ENCODE measurements around the gene STK32C. TPM values are rescaled to one million over a fixed set of nuclear protein-coding genes. Genes with fewer than 3 reads are reported as not detected.

The STK32C gene
- total RNA-seq, 6 experiments from 2014 or later, result 1.6 to 3.5 (median 2.1) TPM

DNA sequence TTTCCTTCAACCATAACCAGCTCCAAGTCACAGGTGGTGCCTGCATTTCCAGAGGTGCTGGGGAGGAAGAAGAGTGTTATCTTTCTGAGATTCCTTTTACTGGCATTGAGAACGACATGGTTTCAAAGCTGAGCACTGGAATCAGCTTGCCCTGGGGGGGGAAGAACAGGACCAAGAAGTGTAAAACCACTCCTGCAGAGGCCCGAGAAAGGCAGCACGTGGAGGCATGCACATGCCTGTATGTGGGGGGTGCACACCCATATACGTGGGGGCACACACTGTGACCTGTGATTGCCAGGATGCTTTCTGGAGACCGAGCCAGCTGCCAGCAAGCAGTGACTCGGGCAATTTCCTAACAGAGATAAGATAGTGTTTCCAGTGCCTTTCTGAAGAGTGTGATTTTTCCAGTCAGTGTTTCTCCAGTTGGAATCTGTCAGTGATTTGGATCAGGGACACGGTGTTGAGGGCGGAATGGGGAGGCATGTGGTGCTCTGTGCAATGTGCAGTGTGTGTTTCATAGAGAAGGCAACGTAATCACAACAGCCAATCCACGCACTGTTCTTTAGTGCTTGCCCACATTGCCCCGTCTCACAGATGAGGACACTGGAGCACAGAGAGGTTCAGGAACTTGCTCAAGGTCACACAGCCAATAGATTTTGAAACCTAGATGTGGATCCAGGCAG, 28.5 kb upstream of the STK32C start:
- Histone ChIP-seq H3K9me3 (no peaks in the 10 kb centered on the region), H3K27me3 (no peaks in the 10 kb centered on the region), H3K4me3 (peak overlapping the region in 2 of 3 donors; percentile 37 to 39), H3K27ac (peak overlapping the region in 2 of 3 donors; percentile 67 to 68), H3K36me3 (no peaks in the 10 kb centered on the region), H3K4me1 (no peaks in the 10 kb centered on the region)
- intact Hi-C loops (cut with DNase I), result loop anchor here in 1 of 2 donors (10.0 kb wide), 1 partner anchor 59 kb away; the partner anchor contains the start of gene PWWP2B
- ATAC-seq (no peak), DNase-seq (no peak)
- WGBS (ENCODE audit: insufficient coverage, low coverage, low lambda C conversion rate, missing lambda C conversion rate), result 62% methylated on average over 9 of the region's 11 CpGs
- TF ChIP-seq, protein P1, sequence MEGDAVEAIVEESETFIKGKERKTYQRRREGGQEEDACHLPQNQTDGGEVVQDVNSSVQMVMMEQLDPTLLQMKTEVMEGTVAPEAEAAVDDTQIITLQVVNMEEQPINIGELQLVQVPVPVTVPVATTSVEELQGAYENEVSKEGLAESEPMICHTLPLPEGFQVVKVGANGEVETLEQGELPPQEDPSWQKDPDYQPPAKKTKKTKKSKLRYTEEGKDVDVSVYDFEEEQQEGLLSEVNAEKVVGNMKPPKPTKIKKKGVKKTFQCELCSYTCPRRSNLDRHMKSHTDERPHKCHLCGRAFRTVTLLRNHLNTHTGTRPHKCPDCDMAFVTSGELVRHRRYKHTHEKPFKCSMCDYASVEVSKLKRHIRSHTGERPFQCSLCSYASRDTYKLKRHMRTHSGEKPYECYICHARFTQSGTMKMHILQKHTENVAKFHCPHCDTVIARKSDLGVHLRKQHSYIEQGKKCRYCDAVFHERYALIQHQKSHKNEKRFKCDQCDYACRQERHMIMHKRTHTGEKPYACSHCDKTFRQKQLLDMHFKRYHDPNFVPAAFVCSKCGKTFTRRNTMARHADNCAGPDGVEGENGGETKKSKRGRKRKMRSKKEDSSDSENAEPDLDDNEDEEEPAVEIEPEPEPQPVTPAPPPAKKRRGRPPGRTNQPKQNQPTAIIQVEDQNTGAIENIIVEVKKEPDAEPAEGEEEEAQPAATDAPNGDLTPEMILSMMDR (IDR thresholded peaks at IDR 0.05), result no peak
- no peak for TF ChIP-seq POLR2A (IDR thresholded peaks at IDR 0.05)

DNA sequence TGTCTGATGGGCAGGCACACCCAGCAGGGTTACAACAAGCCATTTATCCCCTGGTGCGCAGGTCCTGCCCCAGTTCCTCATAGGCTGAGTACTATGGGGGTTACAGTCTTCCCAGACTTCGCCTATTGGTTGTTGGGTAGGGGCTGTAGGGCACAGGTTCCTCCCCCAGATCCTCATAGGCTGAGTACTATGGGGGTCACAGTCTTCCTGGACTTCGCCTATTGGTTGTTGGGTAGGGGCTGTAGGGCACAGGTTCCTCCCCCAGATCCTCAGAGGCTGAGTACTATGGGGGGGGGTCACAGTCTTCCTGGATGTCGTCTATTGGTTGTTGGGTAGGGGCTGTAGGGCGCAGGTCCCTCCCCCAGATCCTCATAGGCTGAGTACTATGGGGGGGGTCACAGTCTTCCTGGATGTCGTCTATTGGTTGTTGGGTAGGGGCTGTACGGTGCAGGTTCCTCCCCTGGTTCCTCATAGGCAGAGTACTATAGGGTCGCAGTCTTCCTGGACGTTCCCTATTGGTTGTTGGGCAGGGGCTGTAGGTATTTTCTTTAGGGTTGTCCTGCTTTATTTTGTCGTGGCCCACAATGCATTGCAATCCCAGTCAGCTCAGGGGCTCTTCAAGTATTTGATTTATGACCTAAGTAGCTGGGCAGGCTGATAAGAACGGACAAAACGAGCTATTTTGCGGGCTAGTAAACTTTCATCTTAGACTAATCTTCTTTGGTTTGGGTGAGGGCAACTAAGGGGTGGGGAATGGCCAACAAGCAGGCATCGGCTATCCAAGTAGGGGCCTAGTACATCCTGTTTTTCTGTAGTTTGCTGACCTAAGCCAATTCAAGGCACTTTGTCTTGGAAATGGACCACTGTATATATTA, 27.7 kb upstream of the STK32C start:
- intact Hi-C loops (cut with DNase I), result loop anchor here in 1 of 2 donors (10.0 kb wide), 1 partner anchor 59 kb away; the partner anchor contains the start of gene PWWP2B
- DNase-seq, result no peak
- Histone ChIP-seq H3K4me1 (peaks cover 0 to 6% (median 0%) of the 10 kb centered on the region in 4 donors), H3K27ac (no peak overlapping the region), H3K27me3 (no peaks in the 10 kb centered on the region), H3K4me3 (no peak overlapping the region), H3K9me3 (no peaks in the 10 kb centered on the region), H3K36me3 (no peaks in the 10 kb centered on the region)
- WGBS (ENCODE audit: insufficient coverage, low coverage, low lambda C conversion rate, missing lambda C conversion rate), result 82% methylated on average over 3 of the region's 14 CpGs
- ATAC-seq, result peak in 2 of 4 donors; percentile 20 to 29
- TF ChIP-seq POLR2A (IDR thresholded peaks at IDR 0.05), result peak; percentile 9
- TF ChIP-seq, protein P1 (IDR thresholded peaks at IDR 0.05), result no peak

DNA sequence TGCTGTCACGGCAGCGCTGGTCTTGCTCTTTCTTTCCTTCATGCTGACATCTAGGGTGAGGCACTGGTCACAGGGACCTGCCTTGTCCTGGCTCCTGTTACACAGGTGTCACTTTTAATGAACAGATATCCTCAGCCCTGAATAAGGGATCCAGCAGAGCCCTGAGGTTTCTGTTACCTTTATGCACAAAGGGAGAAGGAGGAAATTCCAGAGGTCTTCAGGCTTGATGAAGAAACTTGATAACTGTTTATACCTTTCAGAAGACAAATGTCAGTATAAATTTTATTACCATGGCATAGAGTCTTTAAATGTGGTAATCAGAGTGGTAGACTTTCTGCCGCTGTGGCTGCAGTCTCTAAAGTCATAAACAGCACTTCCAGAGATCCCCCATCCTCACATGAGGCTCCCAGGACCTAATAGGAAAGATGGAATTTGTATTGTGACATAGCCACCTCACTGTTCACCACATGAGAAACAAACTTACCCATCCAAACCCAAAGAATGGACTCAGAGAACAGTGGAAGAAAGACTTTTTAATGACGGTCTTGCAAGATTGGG, 27.0 kb upstream of the STK32C start:
- H3K36me3 ChIP-seq, result no peaks in the 10 kb centered on the region
- no peak overlapping the region for H3K4me3 ChIP-seq
- ATAC-seq, result no peak
- no peak for DNase-seq
- H3K27me3 ChIP-seq, result no peaks in the 10 kb centered on the region
- H3K27ac ChIP-seq, result no peak overlapping the region
- no peaks in the 10 kb centered on the region for H3K9me3 ChIP-seq
- H3K4me1 ChIP-seq, result peaks cover 0 to 9% (median 0%) of the 10 kb centered on the region in 4 donors
- intact Hi-C loops (cut with DNase I), result loop anchor here in 1 of 2 donors (10.0 kb wide), 1 partner anchor 60 kb away; the partner anchor contains the start of gene PWWP2B
- no peak for TF ChIP-seq POLR2A (IDR thresholded peaks at IDR 0.05)
- TF ChIP-seq, protein P1 (IDR thresholded peaks at IDR 0.05), result no peak
- WGBS (ENCODE audit: insufficient coverage, low coverage, low lambda C conversion rate, missing lambda C conversion rate), result 87% methylated on average over 3 of the region's 4 CpGs

DNA sequence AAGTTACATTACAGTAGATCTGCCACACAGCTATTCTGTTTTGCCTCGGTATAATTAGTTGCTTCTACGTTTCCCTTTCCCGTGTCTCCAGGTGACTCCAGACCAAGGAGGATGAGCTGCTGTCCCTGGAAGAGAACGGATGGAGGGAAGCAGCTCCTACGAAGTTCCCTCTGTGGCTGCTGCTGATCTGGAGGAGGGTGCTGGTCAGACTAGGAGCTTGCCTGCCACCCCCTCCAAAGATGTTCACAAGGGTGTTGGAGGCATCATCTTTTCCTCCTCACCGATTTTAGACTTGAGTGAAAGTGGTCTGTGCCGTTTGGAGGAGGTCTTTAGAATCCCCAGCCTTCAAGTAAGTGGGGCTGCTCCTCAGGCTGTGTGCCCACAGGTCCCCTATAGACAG, 25.6 kb upstream of the STK32C start:
- no peak overlapping the region for H3K27ac ChIP-seq
- ATAC-seq, result no peak
- H3K4me3 ChIP-seq, result no peak overlapping the region
- intact Hi-C loops (cut with DNase I), result loop anchor here in 1 of 2 donors (10.0 kb wide), 1 partner anchor 61 kb away; the partner anchor contains the start of gene PWWP2B
- TF ChIP-seq, protein P1 (IDR thresholded peaks at IDR 0.05), result no peak
- no peak for TF ChIP-seq POLR2A (IDR thresholded peaks at IDR 0.05)
- H3K36me3 ChIP-seq, result no peaks in the 10 kb centered on the region
- no peaks in the 10 kb centered on the region for H3K27me3 ChIP-seq
- H3K4me1 ChIP-seq, result peaks cover 0 to 9% (median 0%) of the 10 kb centered on the region in 4 donors
- no peaks in the 10 kb centered on the region for H3K9me3 ChIP-seq
- 86% methylated on average over 7 of the region's 7 CpGs for WGBS (ENCODE audit: insufficient coverage, low coverage, low lambda C conversion rate, missing lambda C conversion rate)
- no peak for DNase-seq

All from right lobe of liver (tissue), 6 donors.